ENCODE results near the gene NPAS4.

The NPAS4 gene

GRCh38 chr11:66472054-66472453, 51.2 kb downstream of the NPAS4 start:
- Histone ChIP-seq H3K4me1 (ENCODE audit: insufficient read depth, low read length) (peaks cover 10% of the 10 kb centered on the region), H3K36me3 (ENCODE audit: insufficient read depth, low read length) (peaks cover 43% of the 10 kb centered on the region), H3K27ac (ENCODE audit: low read depth, low read length) (no peak overlapping the region), H3K27me3 (ENCODE audit: control insufficient read depth in 1 of 2, insufficient read depth in 2 of 2, low read length in 2 of 2) (no peaks in the 10 kb centered on the region), H3K4me3 (ENCODE audit: low read depth in 1 of 2, low read length in 2 of 2) (no peak overlapping the region), H3K9ac (ENCODE audit: low read length) (no peak overlapping the region), H3K9me3 (ENCODE audit: low read length) (no peaks in the 10 kb centered on the region)

DNA sequence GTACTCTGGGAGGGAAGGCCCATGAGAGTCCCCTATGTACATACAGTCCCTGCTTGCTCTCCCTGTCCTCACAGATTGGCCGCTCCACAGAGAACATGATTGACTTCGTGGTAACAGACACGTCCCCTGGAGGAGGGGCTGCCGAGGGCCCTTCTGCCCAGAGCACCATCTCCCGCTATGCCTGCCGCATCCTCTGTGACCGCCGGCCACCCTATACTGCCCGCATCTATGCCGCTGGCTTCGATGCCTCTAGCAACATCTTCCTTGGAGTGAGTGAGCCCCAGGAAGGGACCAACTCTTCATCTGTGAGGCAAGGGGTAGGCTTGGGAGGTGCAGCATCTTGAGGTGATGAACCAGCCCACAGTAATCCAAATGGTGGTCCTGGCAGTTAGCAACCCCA, 52.3 kb downstream of the NPAS4 start:
- H3K4me1 ChIP-seq (ENCODE audit: insufficient read depth, low read length), result peaks cover 1% of the 10 kb centered on the region
- H3K4me3 ChIP-seq (ENCODE audit: low read depth in 1 of 2, low read length in 2 of 2), result no peak overlapping the region
- no peak overlapping the region for H3K27ac ChIP-seq (ENCODE audit: low read depth, low read length)
- peaks cover 43% of the 10 kb centered on the region for H3K36me3 ChIP-seq (ENCODE audit: insufficient read depth, low read length)
- no peaks in the 10 kb centered on the region for H3K27me3 ChIP-seq (ENCODE audit: control insufficient read depth in 1 of 2, insufficient read depth in 2 of 2, low read length in 2 of 2)
- H3K9me3 ChIP-seq (ENCODE audit: low read length), result no peaks in the 10 kb centered on the region
- no peak overlapping the region for H3K9ac ChIP-seq (ENCODE audit: low read length)

DNA sequence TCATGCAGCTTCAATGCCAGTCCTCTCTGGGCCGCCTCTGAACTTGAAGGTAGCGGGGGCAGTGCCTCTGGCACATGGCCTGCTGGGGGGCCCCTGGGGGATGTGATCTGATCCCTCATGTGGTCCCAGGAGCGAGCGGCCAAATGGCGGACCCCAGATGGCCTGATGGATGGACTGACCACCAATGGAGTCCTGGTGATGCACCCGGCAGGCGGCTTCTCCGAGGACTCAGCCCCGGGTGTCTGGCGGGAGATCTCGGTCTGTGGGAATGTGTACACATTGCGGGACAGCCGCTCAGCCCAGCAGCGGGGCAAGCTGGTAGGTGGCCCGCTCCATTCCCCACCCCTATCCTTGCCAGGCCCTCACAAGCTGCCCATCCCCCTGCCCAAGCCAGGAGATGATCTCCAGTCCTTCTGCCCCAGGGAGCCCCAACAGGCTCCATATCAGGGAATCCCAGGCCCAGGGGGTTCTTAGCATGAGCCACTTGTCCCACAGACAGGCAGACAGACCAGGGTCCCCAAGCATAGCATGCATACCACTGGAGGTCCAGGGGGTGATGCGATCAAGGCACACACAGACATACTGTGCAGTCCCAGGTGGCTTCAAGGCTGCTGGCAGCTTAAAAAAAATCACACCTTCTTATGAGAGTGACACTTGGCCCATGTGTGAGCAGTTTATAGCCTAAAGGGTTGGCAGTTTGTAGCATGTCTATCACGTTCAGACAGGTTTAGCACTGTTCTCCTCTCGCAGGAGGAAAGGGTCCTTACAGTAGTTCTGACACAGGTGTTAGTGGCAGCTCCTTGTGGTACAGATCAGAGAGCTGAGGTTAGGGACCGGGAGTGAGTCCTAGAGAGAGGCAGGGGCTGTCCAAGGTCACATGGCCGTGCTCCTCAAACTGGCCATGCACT, 53.0 kb downstream of the NPAS4 start:
- H3K27me3 ChIP-seq (ENCODE audit: control insufficient read depth in 1 of 2, insufficient read depth in 2 of 2, low read length in 2 of 2), result no peaks in the 10 kb centered on the region
- H3K4me3 ChIP-seq (ENCODE audit: low read depth in 1 of 2, low read length in 2 of 2), result no peak overlapping the region
- H3K9me3 ChIP-seq (ENCODE audit: low read length), result no peaks in the 10 kb centered on the region
- peaks cover 43% of the 10 kb centered on the region for H3K36me3 ChIP-seq (ENCODE audit: insufficient read depth, low read length)
- no peak overlapping the region for H3K27ac ChIP-seq (ENCODE audit: low read depth, low read length)
- H3K4me1 ChIP-seq (ENCODE audit: insufficient read depth, low read length), result peaks cover 4% of the 10 kb centered on the region
- H3K9ac ChIP-seq (ENCODE audit: low read length), result no peak overlapping the region

- Histone ChIP-seq H3K4me3 (ENCODE audit: low read depth in 1 of 2, low read length in 2 of 2) (no peak overlapping the region), H3K9ac (ENCODE audit: low read length) (no peak overlapping the region), H3K36me3 (ENCODE audit: insufficient read depth, low read length) (peaks cover 33% of the 10 kb centered on the region), H3K27me3 (ENCODE audit: control insufficient read depth in 1 of 2, insufficient read depth in 2 of 2, low read length in 2 of 2) (no peaks in the 10 kb centered on the region), H3K9me3 (ENCODE audit: low read length) (no peaks in the 10 kb centered on the region), H3K4me1 (ENCODE audit: insufficient read depth, low read length) (peaks cover 11% of the 10 kb centered on the region), H3K27ac (ENCODE audit: low read depth, low read length) (no peak overlapping the region)
These were observed 54.7 kb downstream of the NPAS4 start for GRCh38 chr11:66475349-66476172.
